ENCODE data around the gene SMC6. TPM values are rescaled to one million over a fixed set of nuclear protein-coding genes. Genes with fewer than 3 reads are reported as not detected.

Gene SMC6
- total RNA-seq, 4 donors from 2014 or later: 12.8 to 26.6 (median 16.8) TPM

DNA sequence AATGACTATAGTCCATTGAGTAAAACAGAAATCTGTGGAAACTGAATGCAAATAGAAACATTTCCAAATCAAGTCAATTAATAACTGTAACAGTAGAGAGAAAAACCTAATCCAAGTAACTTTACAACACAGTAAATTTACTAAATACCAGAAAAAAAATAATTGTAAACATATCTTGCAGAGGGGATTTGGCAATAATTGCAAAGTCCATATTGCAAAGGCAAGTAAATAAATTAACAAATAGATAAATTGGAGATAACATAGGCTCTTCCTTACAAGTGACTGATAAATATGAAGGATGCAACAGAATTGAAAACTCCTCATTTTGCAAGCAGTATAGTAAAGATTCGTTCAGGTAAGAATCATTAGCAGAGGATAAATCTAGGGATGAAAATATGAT, 65.0 kb downstream of the SMC6 start:
- no peak for TF ChIP-seq CTCF (IDR thresholded peaks at IDR 0.05; ENCODE audit: low read depth)

GRCh38 chr2:17683981-17684380, 69.6 kb downstream of the SMC6 start:
- no peak for TF ChIP-seq CTCF (IDR thresholded peaks at IDR 0.05; ENCODE audit: low read depth)

DNA sequence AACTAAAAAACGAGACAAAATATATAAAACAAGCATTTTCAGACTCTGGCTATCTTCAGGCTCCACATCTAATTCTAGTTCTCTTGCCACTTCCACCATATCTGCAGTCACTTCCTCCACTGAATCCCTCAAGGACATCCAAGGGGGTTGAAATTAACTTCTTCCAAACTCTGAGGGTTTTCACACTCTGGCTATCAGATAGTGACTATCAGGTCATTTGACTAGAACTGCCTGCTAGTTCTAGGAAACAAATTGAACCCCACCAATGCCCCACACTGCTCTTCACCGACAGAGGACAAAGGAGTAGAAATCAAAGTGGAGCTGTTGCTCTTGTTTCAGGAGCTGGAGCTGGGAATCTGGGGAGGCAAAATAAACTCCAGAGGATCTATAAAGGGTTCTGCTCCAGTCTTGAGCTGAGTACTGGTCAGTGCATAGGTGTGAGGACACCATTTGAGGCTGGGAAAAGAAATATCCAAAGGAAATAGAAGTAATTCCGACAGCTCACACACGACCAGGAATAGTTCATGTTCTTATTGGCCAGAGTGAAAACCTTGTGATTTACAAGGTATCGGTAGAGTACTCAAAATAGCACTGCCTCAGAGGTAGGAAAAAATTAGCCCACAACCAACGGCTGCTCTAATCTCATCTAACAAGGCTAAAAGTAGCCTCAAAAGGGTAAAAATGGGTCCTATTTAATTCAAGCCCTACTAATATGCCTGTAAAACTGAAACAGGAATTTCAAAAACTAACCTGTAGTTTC, 71.3 kb downstream of the SMC6 start:
- no peak for TF ChIP-seq CTCF (IDR thresholded peaks at IDR 0.05; ENCODE audit: low read depth)

GRCh38 chr2:17680119-17680518, 73.5 kb downstream of the SMC6 start:
- no peak for TF ChIP-seq CTCF (IDR thresholded peaks at IDR 0.05; ENCODE audit: low read depth)

DNA sequence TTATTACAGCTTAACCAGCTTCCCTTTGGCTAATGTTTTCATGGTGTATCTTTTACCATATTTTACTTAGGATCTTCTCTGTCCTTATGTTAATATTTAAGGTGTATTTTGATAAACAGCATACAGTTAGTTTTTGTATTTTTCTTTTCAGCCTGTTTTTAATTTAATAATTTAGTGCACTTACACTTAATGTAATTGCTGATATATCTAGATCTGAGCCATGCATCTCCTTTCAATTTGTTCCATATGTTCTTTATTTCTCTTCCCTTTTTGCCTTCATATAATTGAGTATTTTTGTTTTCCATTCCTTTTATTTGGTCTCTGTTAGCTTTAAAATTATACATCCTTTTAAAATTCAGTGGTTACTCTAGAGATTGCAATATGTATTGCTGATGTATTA, 78.8 kb downstream of the SMC6 start:
- TF ChIP-seq CTCF (IDR thresholded peaks at IDR 0.05; ENCODE audit: low read depth): no peak

GRCh38 chr2:17672583-17673317, 80.9 kb downstream of the SMC6 start:
- no peak for TF ChIP-seq CTCF (IDR thresholded peaks at IDR 0.05; ENCODE audit: low read depth)

DNA sequence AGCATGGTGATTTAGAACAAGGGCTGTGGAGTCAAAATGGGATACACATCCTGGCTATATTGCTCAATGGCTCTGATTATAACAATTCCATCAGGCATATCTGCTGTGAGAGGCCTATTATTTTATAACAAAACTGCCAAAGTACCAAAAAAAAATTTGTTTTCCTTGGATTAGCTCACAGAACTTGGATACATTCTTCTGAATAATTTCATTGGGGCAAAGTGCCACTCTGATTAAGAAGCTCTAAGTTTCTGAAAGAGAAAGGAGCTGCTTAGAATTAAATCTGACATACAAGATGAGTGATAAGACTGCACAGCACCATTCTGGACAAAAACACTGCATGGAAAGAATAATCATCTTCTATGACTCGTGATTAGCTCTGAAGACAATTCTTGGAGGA, 85.7 kb downstream of the SMC6 start:
- TF ChIP-seq CTCF (IDR thresholded peaks at IDR 0.05; ENCODE audit: low read depth): no peak
